Breast epithelium (tissue), 3 donors: ENCODE results near the gene SCYGR8.

Source experiments
- CTCF ChIP-seq, 3 donors: fragments of 450-650 bp; IDR thresholded peaks; one replicate each; pipeline ENCODE4 v1.5.1; 2016 to 2017; ENCODE audit warnings: antibody characterized with exemption in 3 of 3, mild to moderate bottlenecking in 3 of 3, moderate library complexity in 3 of 3
- POLR2AphosphoS5 ChIP-seq, 3 donors: sonication (generic); formaldehyde crosslinking; IDR thresholded peaks; one replicate each; pipeline ENCODE4 v1.6.1; 2017; ENCODE audit warnings: antibody characterized with exemption in 3 of 3

DNA sequence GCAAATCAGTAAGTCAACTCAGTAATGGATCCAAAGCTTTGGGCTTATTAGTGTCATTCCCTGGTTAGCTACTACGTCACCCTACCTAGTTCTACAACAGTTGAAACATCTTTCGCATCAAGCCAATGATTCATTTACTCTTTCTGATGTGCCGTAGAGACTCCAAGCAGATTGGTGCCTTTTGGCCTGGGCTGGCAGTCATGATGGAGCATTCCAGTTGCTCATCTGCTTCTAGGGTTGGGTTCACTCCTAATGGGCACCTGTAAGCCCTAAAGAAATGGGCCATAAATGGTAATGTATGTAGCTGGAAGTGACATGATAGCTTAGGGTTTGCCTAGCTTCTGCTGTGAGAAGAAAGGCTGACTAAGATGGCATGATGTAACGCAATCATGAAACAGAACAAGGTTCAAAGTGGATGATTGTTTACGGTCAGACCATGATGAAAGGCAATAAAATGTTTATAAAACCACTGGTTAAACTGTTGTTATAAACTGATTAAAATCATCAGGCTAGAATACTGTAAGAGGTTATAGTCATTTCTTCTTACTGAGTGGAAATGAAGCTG is 47.5 kb downstream of the SCYGR8 start:
- TF ChIP-seq CTCF (IDR thresholded peaks at IDR 0.05), result no peak
- no peak for TF ChIP-seq POLR2AphosphoS5 (IDR thresholded peaks at IDR 0.05)
